CD4-positive, alpha-beta memory T cell (primary cell): Measurements from ENCODE around the gene ALX3. TPM values are rescaled to one million over a fixed set of nuclear protein-coding genes. Genes with fewer than 3 reads are reported as not detected.

Source experiments
- CTCF ChIA-PET: fragments of 350-600 bp; sonication (Branson Sonifier 250); formaldehyde crosslinking; loops from one replicate; lab custom pipeline; 2021; ENCODE audit warnings: inconsistent platforms; ENCODE audit not compliant: partially characterized antibody; lab: Charles Lee
- POLR2A ChIA-PET: fragments of 350-600 bp; sonication (Branson Sonifier 250); formaldehyde crosslinking; loops from one replicate; lab custom pipeline; 2021; ENCODE audit not compliant: partially characterized antibody; lab: Charles Lee
- DNase-seq, 5 donors: peaks; one replicate each; pipeline versions ENCODE4 v3.0.0 to v3.0.0-alpha.2; 2020 to 2022; ENCODE audit warnings: mixed read lengths in 1 of 5
- H3K27ac ChIP-seq: one replicate; pipeline ENCODE4 v1.7.0; 2013; ENCODE audit warnings: low read depth, low read length
- H3K27me3 ChIP-seq: 2 replicates; pipeline ENCODE4 v1.7.0; 2013; ENCODE audit warnings: mild to moderate bottlenecking, low read length, moderate library complexity; ENCODE audit not compliant: insufficient read depth
- H3K36me3 ChIP-seq: 2 replicates; pipeline ENCODE4 v1.7.0; 2013; ENCODE audit warnings: mild to moderate bottlenecking, low read length, moderate library complexity; ENCODE audit not compliant: insufficient read depth
- H3K4me1 ChIP-seq: 2 replicates; pipeline ENCODE4 v1.7.0; 2013; ENCODE audit warnings: mild to moderate bottlenecking, low read length, moderate library complexity; ENCODE audit not compliant: insufficient read depth
- H3K4me3 ChIP-seq, 2 donors: one replicate each; pipeline ENCODE4 v1.7.0; 2013; ENCODE audit warnings: low read length in 2 of 2, mild to moderate bottlenecking in 1 of 2
- H3K9me3 ChIP-seq, 2 donors: one replicate each; pipeline ENCODE4 v1.7.0; 2013; ENCODE audit warnings: low read length in 2 of 2, control low read depth in 1 of 2; ENCODE audit not compliant: control insufficient read depth in 1 of 2
- H3K27ac Mint-ChIP-seq, 7 donors: one replicate each; pipeline ENCODE4 v1.8.0; 2020 to 2021; ENCODE audit warnings: mixed read lengths in 7 of 7, mild to moderate bottlenecking in 6 of 7, inconsistent platforms in 3 of 7, moderate library complexity in 3 of 7
- H3K27me3 Mint-ChIP-seq, 2 donors: one replicate each; pipeline ENCODE4 v1.8.0; 2020 to 2021; ENCODE audit warnings: mixed read lengths in 2 of 2
- H3K36me3 Mint-ChIP-seq, 2 donors: one replicate each; pipeline ENCODE4 v1.8.0; 2020 to 2021; ENCODE audit warnings: mixed read lengths in 2 of 2, inconsistent platforms in 1 of 2, mild to moderate bottlenecking in 1 of 2
- H3K4me1 Mint-ChIP-seq, 4 donors: one replicate each; pipeline ENCODE4 v1.8.0; 2020 to 2021; ENCODE audit warnings: mixed read lengths in 4 of 4, mild to moderate bottlenecking in 1 of 4
- H3K4me3 Mint-ChIP-seq, 8 donors: one replicate each; pipeline ENCODE4 v1.8.0; 2020 to 2021; ENCODE audit warnings: mixed read lengths in 8 of 8, mild to moderate bottlenecking in 7 of 8, moderate library complexity in 6 of 8, inconsistent platforms in 3 of 8
- H3K9me3 Mint-ChIP-seq, 8 donors: one replicate each; pipeline ENCODE4 v1.8.0; 2020 to 2021; ENCODE audit warnings: mixed read lengths in 8 of 8, mild to moderate bottlenecking in 5 of 8, inconsistent platforms in 3 of 8, moderate library complexity in 1 of 8
- intact Hi-C: fragments of 100-400 bp; cut with micrococcal nuclease; formaldehyde crosslinking; loops from one replicate; pipeline ENCODE4 v1.15.1; 2023
- polyA plus RNA-seq, 2 donors: library from polyadenylated mRNA; unstranded; fragments of 300-500 nt; fragmentation: Illumina TruSeq; gene quantifications; one replicate each; pipeline ENCODE4 v1.2.3, GENCODE V29; 2021
- total RNA-seq, 2 experiments: library from RNA; stranded (reverse); gene quantifications; one replicate each; pipeline ENCODE4 v1.2.3, GENCODE V29; 2021

Gene ALX3
- total RNA-seq: not detected
- not detected for polyA plus RNA-seq

DNA sequence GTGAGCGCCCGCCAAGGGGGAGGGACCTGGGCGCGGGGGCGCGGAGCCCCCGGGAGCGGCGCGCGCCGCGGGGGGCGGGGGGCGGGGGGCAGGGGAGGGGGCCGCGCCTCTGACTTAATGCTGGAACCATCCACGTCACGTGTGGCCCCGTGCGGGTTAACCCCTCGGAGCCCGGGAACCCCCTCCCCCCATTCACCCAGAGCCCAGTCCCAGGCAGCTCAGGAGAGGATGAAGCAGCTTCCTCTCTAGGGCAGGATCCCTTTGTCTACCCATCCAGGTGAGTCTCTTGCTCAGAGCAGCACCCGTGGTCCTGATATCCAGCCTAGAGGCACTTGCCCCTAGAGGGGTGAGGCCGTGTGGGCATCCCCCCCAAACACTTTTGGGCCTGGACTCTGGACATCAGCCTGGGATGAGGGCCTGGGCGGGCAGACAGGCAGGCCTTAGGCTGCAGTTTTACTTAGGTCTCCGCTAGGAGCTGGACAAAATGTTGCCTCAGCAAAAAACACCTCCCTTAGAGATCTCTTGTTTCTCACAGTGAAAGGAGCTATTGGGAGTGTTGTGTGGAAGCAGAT is at the start of gene ALX3:
TSS of gene ALX3 (minus strand) at position 2 of the 572 bp plus-strand sequence. CDS start 60 bp downstream, outside the sequence.
- intact Hi-C loops: no loop called here
- Mint-ChIP-seq H3K9me3 (peaks cover 0 to 3% (median 0%) of the 10 kb centered on the region in 8 donors), H3K27me3 (peaks cover 31 to 44% of the 10 kb centered on the region in 2 donors), H3K4me1 (peaks cover 8 to 25% (median 16%) of the 10 kb centered on the region in 4 donors), H3K27ac (no peak within 1 kb of the TSS), H3K36me3 (no peaks in the 10 kb centered on the region), H3K4me3 (peak within 1 kb of the TSS in 6 of 8 donors; percentile 39 to 75 (median 57))
- H3K9me3 ChIP-seq: no peaks in the 10 kb centered on the region
- no peak within 1 kb of the TSS for H3K27ac ChIP-seq
- ChIA-PET POLR2A (interaction anchor here (0.8 kb wide), 1 partner anchor 36 kb away, joined by 4 read pairs; the partner anchor contains the start of gene STRIP1), CTCF (interaction anchor here (1.0 to 4.2 kb wide), 5 partner anchors 9 to 42 kb away, joined by 3 to 25 read pairs (median 3); no protein-coding TSS in a partner anchor)
- no peak within 1 kb of the TSS for H3K4me3 ChIP-seq
- no peak for DNase-seq
- H3K27me3 ChIP-seq: peaks cover 28% of the 10 kb centered on the region
- no peaks in the 10 kb centered on the region for H3K36me3 ChIP-seq
- peaks cover 28% of the 10 kb centered on the region for H3K4me1 ChIP-seq

DNA sequence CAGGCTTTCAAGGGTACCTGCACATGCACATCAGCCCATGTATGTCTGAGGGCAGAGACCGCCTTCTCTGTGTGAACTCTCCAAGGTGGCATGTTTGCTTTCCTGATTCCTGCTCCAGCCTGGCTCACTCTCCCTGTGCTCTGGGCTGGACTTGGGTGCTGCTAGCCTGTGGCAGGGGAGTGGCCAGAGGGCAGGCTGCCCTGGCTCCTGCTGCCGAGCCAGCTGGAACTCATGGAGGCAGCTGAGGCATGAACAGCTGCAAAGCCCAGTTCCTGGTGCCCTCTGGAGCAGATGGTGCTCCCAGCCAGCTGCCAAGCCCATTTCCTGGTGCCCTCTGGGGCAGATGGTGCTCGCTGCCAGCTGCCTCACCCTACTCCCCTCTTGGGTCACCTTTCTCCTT is 49.4 kb upstream of the ALX3 start:
- peaks cover 0 to 5% (median 2%) of the 10 kb centered on the region in 4 donors for H3K4me1 Mint-ChIP-seq
- CTCF ChIA-PET: no interaction called here
- Histone ChIP-seq H3K27me3 (peaks cover 4% of the 10 kb centered on the region), H3K9me3 (no peaks in the 10 kb centered on the region), H3K4me1 (no peaks in the 10 kb centered on the region), H3K27ac (no peak overlapping the region), H3K36me3 (no peaks in the 10 kb centered on the region), H3K4me3 (no peak overlapping the region)
- H3K4me3 Mint-ChIP-seq: no peak overlapping the region
- no peak for DNase-seq
- intact Hi-C loops: no loop called here
- H3K27me3 Mint-ChIP-seq: peaks cover 14 to 22% of the 10 kb centered on the region in 2 donors
- peaks cover 0 to 8% (median 7%) of the 10 kb centered on the region in 8 donors for H3K9me3 Mint-ChIP-seq
- no peaks in the 10 kb centered on the region for H3K36me3 Mint-ChIP-seq
- POLR2A ChIA-PET: no interaction called here
- H3K27ac Mint-ChIP-seq: peak overlapping the region in 1 of 7 donors; percentile 58

DNA sequence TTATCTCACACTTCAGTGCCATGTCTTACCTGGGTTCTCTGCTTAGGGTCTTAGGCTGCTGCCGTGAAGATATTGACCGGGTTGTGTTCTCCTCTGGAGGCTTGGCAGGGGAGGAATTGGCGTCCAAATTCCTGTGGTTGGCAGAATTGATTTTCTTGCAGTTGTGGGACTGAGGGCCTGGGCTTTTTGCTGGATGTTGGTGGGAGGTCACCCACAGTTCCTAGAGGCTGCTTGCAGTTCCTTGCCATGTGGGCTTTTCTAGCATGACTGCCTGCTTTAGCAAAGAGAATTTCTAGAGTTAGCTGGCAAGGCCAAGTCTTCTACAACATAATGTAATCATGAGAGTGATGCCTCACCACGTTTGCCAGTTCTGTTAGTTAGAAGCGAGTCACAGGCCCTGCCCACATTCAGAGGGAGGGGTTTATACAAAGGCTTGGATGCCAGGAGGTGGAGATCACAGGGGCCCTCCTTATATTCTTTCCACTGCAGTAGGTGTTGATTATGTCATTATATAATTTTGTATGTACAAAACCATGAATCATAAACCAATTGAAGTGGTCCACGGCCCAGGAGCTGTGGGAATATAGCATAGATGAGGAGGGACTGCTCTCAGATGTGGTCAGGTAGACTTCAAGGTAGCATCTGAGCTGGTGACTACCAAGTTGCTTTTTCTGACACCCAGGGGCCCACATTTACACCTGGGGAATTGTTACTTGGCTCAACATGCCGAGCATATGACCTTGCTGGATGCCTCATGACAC is 48.3 kb upstream of the ALX3 start:
- H3K27me3 ChIP-seq: peaks cover 4% of the 10 kb centered on the region
- Mint-ChIP-seq H3K4me3 (no peak overlapping the region), H3K36me3 (no peaks in the 10 kb centered on the region), H3K27me3 (peaks cover 14 to 23% of the 10 kb centered on the region in 2 donors), H3K9me3 (peaks cover 0 to 6% (median 3%) of the 10 kb centered on the region in 8 donors), H3K4me1 (peaks cover 0 to 5% (median 2%) of the 10 kb centered on the region in 4 donors), H3K27ac (peak overlapping the region in 2 of 7 donors; percentile 10 to 56)
- H3K9me3 ChIP-seq: no peaks in the 10 kb centered on the region
- ChIA-PET POLR2A (no interaction called here), CTCF (interaction anchor here (1.3 to 2.4 kb wide), 2 partner anchors 15 to 16 kb away, joined by 3 to 20 read pairs; no protein-coding TSS in a partner anchor)
- no peaks in the 10 kb centered on the region for H3K4me1 ChIP-seq
- no peak overlapping the region for H3K4me3 ChIP-seq
- no peak for DNase-seq
- no peaks in the 10 kb centered on the region for H3K36me3 ChIP-seq
- intact Hi-C loops: no loop called here
- no peak overlapping the region for H3K27ac ChIP-seq

DNA sequence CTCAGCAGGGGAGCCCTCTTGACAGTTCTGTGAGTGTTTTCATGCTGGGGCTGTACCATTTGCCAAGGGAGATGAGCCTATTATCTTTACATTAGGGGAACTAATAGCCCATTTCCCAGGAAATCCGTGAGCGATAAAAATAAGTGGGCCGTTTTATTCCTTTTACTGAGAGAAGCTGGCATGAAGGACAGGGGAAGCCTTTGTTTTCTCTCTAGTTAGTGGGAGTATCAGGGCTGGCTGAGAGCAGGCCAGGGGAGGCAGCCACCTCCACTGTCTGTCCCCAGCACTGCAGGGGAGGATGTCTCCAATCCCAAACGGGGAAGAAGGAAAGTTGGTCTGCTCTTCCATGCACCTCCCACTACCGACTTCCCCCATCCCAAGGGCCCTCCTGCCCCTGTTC is 44.3 kb upstream of the ALX3 start:
- peaks cover 4% of the 10 kb centered on the region for H3K27me3 ChIP-seq
- intact Hi-C loops: no loop called here
- H3K9me3 Mint-ChIP-seq: no peaks in the 10 kb centered on the region
- no peaks in the 10 kb centered on the region for H3K36me3 ChIP-seq
- no peaks in the 10 kb centered on the region for H3K4me1 Mint-ChIP-seq
- ChIA-PET CTCF (interaction anchor here (1.2 to 1.3 kb wide), 2 partner anchors 9 kb away, joined by 3 to 4 read pairs; no protein-coding TSS in a partner anchor), POLR2A (no interaction called here)
- H3K9me3 ChIP-seq: no peaks in the 10 kb centered on the region
- H3K27ac Mint-ChIP-seq: no peak overlapping the region
- H3K4me3 Mint-ChIP-seq: no peak overlapping the region
- no peak overlapping the region for H3K27ac ChIP-seq
- peaks cover 16 to 35% of the 10 kb centered on the region in 2 donors for H3K27me3 Mint-ChIP-seq
- no peaks in the 10 kb centered on the region for H3K4me1 ChIP-seq
- no peak overlapping the region for H3K4me3 ChIP-seq
- H3K36me3 Mint-ChIP-seq: no peaks in the 10 kb centered on the region
- DNase-seq: no peak

DNA sequence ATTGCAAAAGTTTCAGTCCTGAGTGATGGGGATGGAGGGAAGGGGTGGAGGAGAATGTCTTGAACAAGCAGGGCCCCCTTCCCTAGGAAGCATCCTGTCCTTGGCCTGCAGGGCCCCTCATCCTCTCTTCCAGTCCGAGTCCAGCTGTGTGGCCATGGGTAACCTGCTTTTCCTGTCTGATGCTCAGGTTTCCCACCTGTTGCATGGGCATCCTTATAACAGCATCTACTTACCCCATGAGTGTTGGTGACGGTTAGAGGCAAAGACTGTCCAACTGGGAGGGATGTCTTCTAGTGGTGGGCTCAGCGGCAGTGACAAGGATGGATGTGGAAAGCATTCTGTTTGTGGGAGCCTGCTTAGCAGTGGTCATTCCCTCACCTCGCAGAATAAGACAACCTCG is 43.7 kb upstream of the ALX3 start:
- H3K4me1 ChIP-seq: no peaks in the 10 kb centered on the region
- no peak overlapping the region for H3K27ac ChIP-seq
- no peak overlapping the region for H3K4me3 ChIP-seq
- Mint-ChIP-seq H3K9me3 (no peaks in the 10 kb centered on the region), H3K27me3 (peaks cover 19 to 40% of the 10 kb centered on the region in 2 donors), H3K4me1 (no peaks in the 10 kb centered on the region), H3K27ac (no peak overlapping the region), H3K4me3 (no peak overlapping the region), H3K36me3 (no peaks in the 10 kb centered on the region)
- DNase-seq: no peak
- H3K27me3 ChIP-seq: peaks cover 4% of the 10 kb centered on the region
- no peaks in the 10 kb centered on the region for H3K36me3 ChIP-seq
- no peaks in the 10 kb centered on the region for H3K9me3 ChIP-seq
- intact Hi-C loops: no loop called here
- ChIA-PET POLR2A (no interaction called here), CTCF (interaction anchor here (0.9 to 1.3 kb wide), 2 partner anchors 9 kb away, joined by 3 to 4 read pairs; no protein-coding TSS in a partner anchor)

DNA sequence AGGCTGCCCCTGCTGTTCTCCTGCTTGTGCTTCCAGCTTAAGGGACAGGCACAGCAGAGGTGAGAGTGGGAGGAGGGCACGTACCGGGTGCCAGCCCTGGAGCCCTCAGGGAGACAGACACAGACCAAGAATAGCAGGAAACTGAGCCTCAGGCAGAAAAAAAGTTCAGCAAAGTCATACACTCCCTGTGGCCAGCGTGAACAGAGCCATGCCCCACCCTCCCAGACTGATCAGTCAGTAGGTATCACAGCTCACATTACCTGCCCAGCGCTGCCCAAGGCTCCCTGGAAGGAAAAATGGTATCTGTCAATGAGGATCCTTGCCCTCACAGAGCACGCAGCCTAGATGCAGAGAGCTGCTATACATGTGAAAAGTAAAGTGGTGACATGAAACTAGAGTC is 43.1 kb upstream of the ALX3 start:
- Mint-ChIP-seq H3K9me3 (no peaks in the 10 kb centered on the region), H3K4me1 (no peaks in the 10 kb centered on the region), H3K36me3 (no peaks in the 10 kb centered on the region), H3K4me3 (no peak overlapping the region), H3K27me3 (peaks cover 20 to 43% of the 10 kb centered on the region in 2 donors), H3K27ac (no peak overlapping the region)
- H3K4me3 ChIP-seq: no peak overlapping the region
- H3K27ac ChIP-seq: no peak overlapping the region
- ChIA-PET POLR2A (no interaction called here), CTCF (interaction anchor here (0.9 to 1.3 kb wide), 3 partner anchors 8 to 11 kb away, joined by 3 to 4 read pairs (median 3); no protein-coding TSS in a partner anchor)
- no peaks in the 10 kb centered on the region for H3K36me3 ChIP-seq
- DNase-seq: no peak
- intact Hi-C loops: no loop called here
- H3K4me1 ChIP-seq: no peaks in the 10 kb centered on the region
- no peaks in the 10 kb centered on the region for H3K9me3 ChIP-seq
- peaks cover 4% of the 10 kb centered on the region for H3K27me3 ChIP-seq

DNA sequence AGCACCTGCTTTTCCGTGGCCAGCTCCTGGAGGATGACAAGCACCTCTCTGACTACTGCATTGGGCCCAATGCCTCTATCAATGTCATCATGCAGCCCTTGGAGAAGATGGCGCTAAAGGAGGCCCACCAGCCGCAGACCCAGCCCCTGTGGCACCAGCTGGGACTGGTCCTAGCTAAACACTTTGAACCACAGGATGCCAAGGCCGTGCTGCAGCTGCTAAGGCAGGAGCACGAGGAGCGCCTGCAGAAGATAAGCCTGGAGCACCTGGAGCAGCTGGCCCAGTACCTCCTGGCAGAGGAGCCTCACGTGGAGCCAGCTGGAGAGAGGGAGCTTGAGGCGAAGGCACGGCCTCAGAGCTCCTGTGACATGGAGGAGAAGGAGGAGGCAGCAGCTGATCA is 42.2 kb upstream of the ALX3 start:
- CTCF ChIA-PET: interaction anchor here (0.6 to 1.5 kb wide), 4 partner anchors 10 to 105 kb away, joined by 3 to 5 read pairs (median 3); no protein-coding TSS in a partner anchor
- Mint-ChIP-seq H3K27me3 (peaks cover 20 to 40% of the 10 kb centered on the region in 2 donors), H3K9me3 (no peaks in the 10 kb centered on the region), H3K27ac (peak overlapping the region in 1 of 7 donors; percentile 47), H3K36me3 (no peaks in the 10 kb centered on the region), H3K4me1 (no peaks in the 10 kb centered on the region), H3K4me3 (no peak overlapping the region)
- Histone ChIP-seq H3K27ac (no peak overlapping the region), H3K9me3 (no peaks in the 10 kb centered on the region), H3K4me1 (no peaks in the 10 kb centered on the region), H3K27me3 (peaks cover 4% of the 10 kb centered on the region), H3K4me3 (no peak overlapping the region), H3K36me3 (no peaks in the 10 kb centered on the region)
- POLR2A ChIA-PET: no interaction called here
- intact Hi-C loops: no loop called here
- DNase-seq: no peak
